Measurements from ENCODE around the gene LEP.

DNA sequence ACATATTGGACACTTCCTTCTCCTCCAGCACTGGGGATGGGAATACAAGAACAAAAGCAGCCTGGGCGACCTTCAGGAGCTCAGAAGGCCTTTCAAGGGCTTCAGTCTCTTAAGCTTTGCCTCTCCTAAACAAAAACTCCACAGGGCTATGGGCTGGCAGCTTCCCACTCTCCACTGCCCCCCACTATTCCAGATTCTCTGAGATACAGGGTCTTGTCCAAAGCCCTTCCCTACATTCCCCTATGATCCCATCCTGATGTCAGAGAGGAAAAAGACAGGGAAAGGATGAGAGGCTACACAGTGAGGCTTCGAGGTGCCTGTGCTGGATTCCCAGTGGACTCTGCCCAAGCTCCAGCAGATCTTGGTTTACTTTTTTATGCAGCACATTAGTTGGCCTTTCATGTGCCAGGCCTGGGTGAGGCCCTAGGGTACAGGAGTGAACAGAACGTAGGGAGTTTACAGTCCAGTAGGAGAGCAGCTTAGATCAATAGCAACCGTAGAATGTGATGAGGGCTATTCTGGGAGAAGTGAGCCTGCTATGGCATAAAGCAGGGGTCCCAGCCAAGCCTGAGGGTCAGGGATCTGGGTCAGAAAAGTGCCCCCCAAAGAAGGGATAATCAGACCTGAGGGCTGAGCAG lies 33.3 kb downstream of the LEP start:
- TF ChIP-seq, protein P1, sequence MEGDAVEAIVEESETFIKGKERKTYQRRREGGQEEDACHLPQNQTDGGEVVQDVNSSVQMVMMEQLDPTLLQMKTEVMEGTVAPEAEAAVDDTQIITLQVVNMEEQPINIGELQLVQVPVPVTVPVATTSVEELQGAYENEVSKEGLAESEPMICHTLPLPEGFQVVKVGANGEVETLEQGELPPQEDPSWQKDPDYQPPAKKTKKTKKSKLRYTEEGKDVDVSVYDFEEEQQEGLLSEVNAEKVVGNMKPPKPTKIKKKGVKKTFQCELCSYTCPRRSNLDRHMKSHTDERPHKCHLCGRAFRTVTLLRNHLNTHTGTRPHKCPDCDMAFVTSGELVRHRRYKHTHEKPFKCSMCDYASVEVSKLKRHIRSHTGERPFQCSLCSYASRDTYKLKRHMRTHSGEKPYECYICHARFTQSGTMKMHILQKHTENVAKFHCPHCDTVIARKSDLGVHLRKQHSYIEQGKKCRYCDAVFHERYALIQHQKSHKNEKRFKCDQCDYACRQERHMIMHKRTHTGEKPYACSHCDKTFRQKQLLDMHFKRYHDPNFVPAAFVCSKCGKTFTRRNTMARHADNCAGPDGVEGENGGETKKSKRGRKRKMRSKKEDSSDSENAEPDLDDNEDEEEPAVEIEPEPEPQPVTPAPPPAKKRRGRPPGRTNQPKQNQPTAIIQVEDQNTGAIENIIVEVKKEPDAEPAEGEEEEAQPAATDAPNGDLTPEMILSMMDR (IDR thresholded peaks at IDR 0.05), result no peak
- no peak for TF ChIP-seq EZH2 (IDR thresholded peaks at IDR 0.05)
- TF ChIP-seq EZH2phosphoT487 (IDR thresholded peaks at IDR 0.05), result no peak

Data from neural progenitor cell (in vitro differentiated cells).